Astrocyte (in vitro differentiated cells and primary cell): ENCODE results near the gene EFCC1. TPM values are rescaled to one million over a fixed set of nuclear protein-coding genes. Genes with fewer than 3 reads are reported as not detected.

Experiments
- DNase-seq: peaks from one replicate; pipeline ENCODE4 v3.0.0-alpha.2; 2010; ENCODE audit warnings: low read depth
- FAIRE-seq: peaks from 2 replicates; lab custom pipeline; 2011; peaks lifted over from hg19 to GRCh38; lab: Jason Lieb, UNC
- H2AFZ ChIP-seq: 2 replicates; pipeline ENCODE4 v1.6.0; 2012; ENCODE audit warnings: low read depth, low read length, inconsistent platforms
- H3K27ac ChIP-seq: 2 replicates; pipeline ENCODE4 v1.5.1; 2011; ENCODE audit warnings: low read depth, low read length, inconsistent platforms
- H3K27me3 ChIP-seq: 2 replicates; pipeline ENCODE4 v1.6.0; 2011; ENCODE audit warnings: low read length, inconsistent platforms; ENCODE audit not compliant: insufficient read depth
- H3K36me3 ChIP-seq: 2 replicates; pipeline ENCODE4 v1.5.1; 2011; ENCODE audit warnings: low read length, inconsistent platforms; ENCODE audit not compliant: insufficient read depth
- H3K4me1 ChIP-seq: 2 replicates; pipeline ENCODE4 v1.5.1; 2011; ENCODE audit warnings: low read length, inconsistent platforms; ENCODE audit not compliant: insufficient read depth
- H3K4me2 ChIP-seq: 2 replicates; pipeline ENCODE4 v1.6.0; 2012; ENCODE audit warnings: low read length, inconsistent platforms
- H3K4me3 ChIP-seq: 2 replicates; pipeline ENCODE4 v1.5.1; 2011; ENCODE audit warnings: low read depth, mild to moderate bottlenecking, low read length, inconsistent platforms; ENCODE audit not compliant: insufficient read depth
- H3K79me2 ChIP-seq: 2 replicates; pipeline ENCODE4 v1.6.0; 2012; ENCODE audit warnings: mild to moderate bottlenecking, low read length, inconsistent platforms; ENCODE audit not compliant: insufficient read depth
- H3K9ac ChIP-seq: 2 replicates; pipeline ENCODE4 v1.6.0; 2012; ENCODE audit warnings: mild to moderate bottlenecking, low read length, inconsistent platforms
- H3K9me3 ChIP-seq: 2 replicates; pipeline ENCODE4 v1.5.1; 2012; ENCODE audit warnings: low read depth, mild to moderate bottlenecking, low read length, inconsistent platforms; ENCODE audit not compliant: insufficient read depth
- H4K20me1 ChIP-seq: 2 replicates; pipeline ENCODE4 v1.6.0; 2012; ENCODE audit warnings: low read length, inconsistent platforms; ENCODE audit not compliant: insufficient read depth
- H3K27ac Mint-ChIP-seq: one replicate; pipeline ENCODE4 v1.8.0; 2021; ENCODE audit warnings: mild to moderate bottlenecking, mixed read lengths; ENCODE audit not compliant: unreplicated experiment
- H3K27me3 Mint-ChIP-seq: one replicate; pipeline ENCODE4 v1.8.0; 2021; ENCODE audit warnings: low read depth, mixed read lengths; ENCODE audit not compliant: unreplicated experiment
- H3K36me3 Mint-ChIP-seq: one replicate; pipeline ENCODE4 v1.8.0; 2021; ENCODE audit warnings: low read depth, mixed read lengths; ENCODE audit not compliant: unreplicated experiment
- H3K4me1 Mint-ChIP-seq: one replicate; pipeline ENCODE4 v1.8.0; 2021; ENCODE audit warnings: low read depth, mixed read lengths; ENCODE audit not compliant: unreplicated experiment
- H3K4me3 Mint-ChIP-seq: one replicate; pipeline ENCODE4 v1.8.0; 2021; ENCODE audit warnings: mild to moderate bottlenecking, moderate library complexity, mixed read lengths; ENCODE audit not compliant: unreplicated experiment
- H3K9me3 Mint-ChIP-seq: one replicate; pipeline ENCODE4 v1.8.0; 2021; ENCODE audit warnings: mild to moderate bottlenecking, mixed read lengths; ENCODE audit not compliant: unreplicated experiment
- EZH2 ChIP-seq: IDR thresholded peaks from 2 replicates; pipeline ENCODE4 v1.6.1; 2012; ENCODE audit warnings: mild to moderate bottlenecking, low read length, inconsistent platforms; ENCODE audit not compliant: insufficient read depth
- total RNA-seq: library from RNA; stranded (reverse); gene quantifications from 2 replicates; pipeline ENCODE4 v1.2.1, GENCODE V29; 2021
- TF ChIP-seq, protein P1 (sequence below): IDR thresholded peaks from 2 replicates; pipeline ENCODE4 v1.5.1; 2011; ENCODE audit warnings: low read depth, mild to moderate bottlenecking, inconsistent platforms, low read length, moderate library complexity; ENCODE audit not compliant: insufficient read depth

Gene EFCC1
- total RNA-seq, 1 donor from 2014 or later = not detected

DNA sequence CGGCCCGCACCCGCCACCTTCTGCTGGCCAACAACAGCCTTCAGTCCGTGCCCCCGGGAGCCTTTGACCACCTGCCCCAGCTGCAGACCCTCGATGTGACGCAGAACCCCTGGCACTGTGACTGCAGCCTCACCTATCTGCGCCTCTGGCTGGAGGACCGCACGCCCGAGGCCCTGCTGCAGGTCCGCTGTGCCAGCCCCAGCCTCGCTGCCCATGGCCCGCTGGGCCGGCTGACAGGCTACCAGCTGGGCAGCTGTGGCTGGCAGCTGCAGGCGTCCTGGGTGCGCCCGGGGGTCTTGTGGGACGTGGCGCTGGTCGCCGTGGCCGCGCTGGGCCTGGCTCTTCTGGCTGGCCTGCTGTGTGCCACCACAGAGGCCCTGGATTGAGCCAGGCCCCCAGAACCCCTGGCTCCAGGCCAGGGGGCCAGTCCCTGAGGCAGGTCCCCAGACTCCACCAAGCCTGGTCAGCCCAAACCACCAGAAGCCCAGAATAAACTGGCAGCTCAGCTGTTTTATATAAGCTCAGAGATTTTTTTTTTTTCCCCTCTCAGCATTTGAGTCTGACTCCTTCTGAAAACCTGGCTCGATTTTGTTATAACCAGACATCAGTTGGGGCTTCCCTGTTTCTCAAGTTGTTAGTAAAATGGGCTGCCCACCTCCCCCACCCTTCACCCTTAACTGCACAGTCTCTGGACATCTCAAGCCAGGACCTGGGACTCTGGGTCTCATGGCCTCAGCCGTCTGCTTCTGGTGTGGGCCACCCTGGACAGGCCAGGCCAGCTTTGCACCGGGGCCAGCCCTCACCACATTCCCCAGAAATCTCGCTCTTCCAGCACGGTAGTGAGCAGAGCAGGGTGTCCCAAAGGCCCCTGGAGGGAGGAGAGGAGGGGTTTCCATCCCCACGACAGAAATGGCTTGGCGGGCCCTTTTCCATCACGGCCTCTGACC is 61.1 kb downstream of the EFCC1 start:
- H3K4me1 Mint-ChIP-seq = no peaks in the 10 kb centered on the region
- H3K27ac ChIP-seq = no peak overlapping the region
- TF ChIP-seq EZH2 = no peak
- TF ChIP-seq, protein P1, sequence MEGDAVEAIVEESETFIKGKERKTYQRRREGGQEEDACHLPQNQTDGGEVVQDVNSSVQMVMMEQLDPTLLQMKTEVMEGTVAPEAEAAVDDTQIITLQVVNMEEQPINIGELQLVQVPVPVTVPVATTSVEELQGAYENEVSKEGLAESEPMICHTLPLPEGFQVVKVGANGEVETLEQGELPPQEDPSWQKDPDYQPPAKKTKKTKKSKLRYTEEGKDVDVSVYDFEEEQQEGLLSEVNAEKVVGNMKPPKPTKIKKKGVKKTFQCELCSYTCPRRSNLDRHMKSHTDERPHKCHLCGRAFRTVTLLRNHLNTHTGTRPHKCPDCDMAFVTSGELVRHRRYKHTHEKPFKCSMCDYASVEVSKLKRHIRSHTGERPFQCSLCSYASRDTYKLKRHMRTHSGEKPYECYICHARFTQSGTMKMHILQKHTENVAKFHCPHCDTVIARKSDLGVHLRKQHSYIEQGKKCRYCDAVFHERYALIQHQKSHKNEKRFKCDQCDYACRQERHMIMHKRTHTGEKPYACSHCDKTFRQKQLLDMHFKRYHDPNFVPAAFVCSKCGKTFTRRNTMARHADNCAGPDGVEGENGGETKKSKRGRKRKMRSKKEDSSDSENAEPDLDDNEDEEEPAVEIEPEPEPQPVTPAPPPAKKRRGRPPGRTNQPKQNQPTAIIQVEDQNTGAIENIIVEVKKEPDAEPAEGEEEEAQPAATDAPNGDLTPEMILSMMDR = no peak
- no peak for FAIRE-seq
- H2AFZ ChIP-seq = no peak overlapping the region
- no peak for DNase-seq
- H3K4me1 ChIP-seq = no peaks in the 10 kb centered on the region
- no peak overlapping the region for H3K9ac ChIP-seq
- no peak overlapping the region for H3K4me2 ChIP-seq
- H3K36me3 Mint-ChIP-seq = no peaks in the 10 kb centered on the region
- H3K27me3 Mint-ChIP-seq = peaks cover 44% of the 10 kb centered on the region
- H3K4me3 ChIP-seq = no peak overlapping the region
- H3K9me3 Mint-ChIP-seq = no peaks in the 10 kb centered on the region
- H3K27ac Mint-ChIP-seq = no peak overlapping the region
- no peaks in the 10 kb centered on the region for H3K36me3 ChIP-seq
- no peaks in the 10 kb centered on the region for H4K20me1 ChIP-seq
- H3K27me3 ChIP-seq = peaks cover 9% of the 10 kb centered on the region
- no peak overlapping the region for H3K4me3 Mint-ChIP-seq
- H3K9me3 ChIP-seq = no peaks in the 10 kb centered on the region
- H3K79me2 ChIP-seq = no peaks in the 10 kb centered on the region

DNA sequence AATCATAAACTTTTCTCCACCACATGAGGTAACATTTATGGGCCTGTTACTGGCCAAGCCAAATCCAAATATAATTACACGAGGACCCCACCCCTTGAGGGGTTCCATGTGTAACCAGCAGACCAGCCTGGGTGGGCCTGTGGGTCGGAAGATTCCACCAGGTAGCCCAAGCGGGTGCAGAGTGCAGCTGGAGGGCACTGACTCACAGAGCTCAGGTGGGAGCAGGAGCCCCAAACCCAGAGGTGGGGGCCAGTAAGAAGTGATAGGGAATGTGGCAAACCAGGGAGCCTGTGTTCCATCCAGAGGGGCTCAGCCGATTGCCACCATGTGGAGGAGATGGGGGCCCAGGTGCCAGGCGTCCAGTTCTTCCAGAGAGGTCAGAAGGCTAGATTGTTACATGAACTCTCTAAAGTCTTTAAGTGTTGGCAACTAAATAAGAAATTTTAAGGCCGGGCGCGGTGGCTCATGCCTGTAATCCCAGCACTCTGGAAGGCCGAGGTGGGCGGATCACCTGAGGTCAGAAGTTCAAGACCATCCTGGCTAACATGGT is 62.1 kb downstream of the EFCC1 start:
- DNase-seq (no peak), FAIRE-seq (no peak)
- Mint-ChIP-seq H3K27ac (no peak overlapping the region), H3K36me3 (no peaks in the 10 kb centered on the region), H3K4me3 (no peak overlapping the region), H3K4me1 (no peaks in the 10 kb centered on the region), H3K27me3 (peaks cover 40% of the 10 kb centered on the region), H3K9me3 (no peaks in the 10 kb centered on the region)
- Histone ChIP-seq H3K9me3 (no peaks in the 10 kb centered on the region), H3K27me3 (peaks cover 4% of the 10 kb centered on the region), H3K9ac (no peak overlapping the region), H3K36me3 (no peaks in the 10 kb centered on the region), H2AFZ (no peak overlapping the region), H4K20me1 (no peaks in the 10 kb centered on the region), H3K27ac (no peak overlapping the region), H3K79me2 (no peaks in the 10 kb centered on the region), H3K4me2 (no peak overlapping the region), H3K4me3 (no peak overlapping the region), H3K4me1 (no peaks in the 10 kb centered on the region)
- TF ChIP-seq, protein P1 = no peak
- TF ChIP-seq EZH2 = no peak
